NCI-H748 (cell line): ENCODE data around the gene NDUFA13.

Source experiments
- DNase-seq: peaks from one replicate; lab custom pipeline; 2025; ENCODE audit not compliant: unreplicated experiment; lab: John Stamatoyannopoulos, UW

Gene NDUFA13

DNA sequence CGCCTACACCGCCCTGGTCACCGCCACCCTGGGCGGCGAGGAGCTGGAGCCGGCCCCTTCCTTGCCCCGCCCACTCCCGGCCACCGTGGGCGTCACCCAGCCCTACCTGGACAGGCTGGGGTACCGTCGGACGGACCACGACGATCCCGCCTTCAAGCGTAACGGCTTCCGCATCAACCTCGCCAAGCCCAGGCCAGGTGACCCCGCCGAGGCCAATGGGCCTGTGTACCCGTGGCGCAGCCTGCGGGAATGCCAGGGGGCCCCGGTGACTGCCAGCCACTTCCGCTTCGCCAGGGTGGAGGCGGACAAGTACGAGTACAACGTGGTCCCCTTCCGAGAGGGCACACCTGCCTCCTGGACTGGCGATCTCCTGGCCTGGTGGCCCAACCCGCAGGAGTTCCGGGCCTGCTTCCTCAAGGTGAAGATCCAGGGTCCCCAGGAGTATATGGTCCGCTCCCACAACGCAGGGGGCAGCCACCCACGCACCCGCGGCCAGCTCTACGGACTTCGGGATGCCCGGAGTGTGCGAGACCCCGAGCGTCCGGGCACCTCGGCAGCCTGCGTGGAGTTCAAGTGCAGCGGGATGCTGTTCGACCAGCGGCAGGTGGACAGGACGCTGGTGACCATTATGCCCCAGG lies 29.0 kb downstream of the NDUFA13 start:
- no peak for DNase-seq

DNA sequence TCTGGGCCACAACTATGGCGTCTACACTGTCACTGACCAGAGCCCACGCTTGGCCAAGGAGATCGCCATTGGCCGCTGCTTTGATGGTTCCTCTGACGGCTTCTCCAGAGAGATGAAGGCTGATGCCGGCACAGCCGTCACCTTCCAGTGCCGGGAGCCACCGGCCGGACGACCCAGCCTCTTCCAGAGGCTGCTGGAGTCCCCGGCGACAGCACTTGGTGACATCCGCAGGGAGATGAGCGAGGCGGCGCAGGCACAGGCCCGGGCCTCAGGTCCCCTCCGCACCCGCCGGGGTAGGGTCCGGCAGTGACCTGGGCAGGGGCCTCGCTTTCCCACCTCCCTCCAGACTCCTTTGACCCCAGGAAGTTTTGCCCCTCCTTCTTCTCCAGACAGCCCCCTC lies 29.7 kb downstream of the NDUFA13 start:
- DNase-seq, result no peak

DNA sequence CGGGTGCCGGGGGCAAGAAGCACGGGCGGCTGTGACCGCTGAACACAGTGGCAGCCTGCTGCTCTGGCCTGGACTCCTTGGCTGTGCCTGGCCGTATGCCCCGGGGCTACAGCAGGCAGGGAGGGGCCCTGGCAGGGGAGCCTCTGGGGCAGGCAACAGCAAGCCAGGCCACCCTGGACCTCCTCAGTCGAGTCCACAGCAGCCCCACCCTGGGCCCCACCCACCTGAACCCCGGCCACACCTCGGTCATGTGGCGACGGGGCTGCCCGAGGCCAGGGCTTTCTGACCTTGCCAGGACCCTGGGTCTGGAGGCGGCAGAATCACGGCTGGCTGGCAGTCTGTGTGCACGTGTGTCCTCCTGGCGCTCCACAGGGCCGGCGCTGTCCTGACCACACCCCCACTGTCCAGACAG lies 30.7 kb downstream of the NDUFA13 start:
- no peak for DNase-seq

DNA sequence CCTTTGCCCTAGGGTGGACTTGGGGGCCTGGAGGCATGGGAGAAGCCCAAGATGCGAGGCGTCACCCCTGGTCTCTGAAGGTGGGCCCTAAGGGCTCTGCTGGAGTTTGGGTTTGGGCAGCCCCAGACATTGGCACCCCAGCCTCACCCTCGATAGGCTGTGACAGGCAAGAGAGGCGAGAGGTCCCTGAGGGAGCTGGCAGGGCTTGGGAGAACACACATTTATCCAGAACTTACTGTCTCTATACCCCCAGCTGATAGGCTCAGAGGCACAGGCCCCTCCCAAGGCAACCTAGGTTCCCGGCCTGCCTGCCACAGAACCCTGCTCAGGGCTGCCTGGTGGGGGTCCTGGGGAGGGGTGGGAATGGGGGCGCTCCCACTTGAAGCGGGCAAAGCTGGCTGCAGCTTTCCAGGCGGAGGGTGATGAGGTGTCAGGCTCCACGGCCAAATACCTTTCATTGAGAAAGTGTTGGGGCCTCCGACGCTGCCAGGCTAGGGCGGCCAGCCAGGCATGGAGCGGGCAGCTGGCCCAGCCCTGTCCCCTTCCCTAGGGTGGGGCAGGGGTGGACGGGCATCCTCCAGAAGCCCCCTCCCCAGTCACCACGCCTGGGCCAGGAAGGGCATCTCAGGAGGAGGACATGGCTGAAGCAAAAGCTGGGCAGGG lies 31.8 kb downstream of the NDUFA13 start:
- no peak for DNase-seq

DNA sequence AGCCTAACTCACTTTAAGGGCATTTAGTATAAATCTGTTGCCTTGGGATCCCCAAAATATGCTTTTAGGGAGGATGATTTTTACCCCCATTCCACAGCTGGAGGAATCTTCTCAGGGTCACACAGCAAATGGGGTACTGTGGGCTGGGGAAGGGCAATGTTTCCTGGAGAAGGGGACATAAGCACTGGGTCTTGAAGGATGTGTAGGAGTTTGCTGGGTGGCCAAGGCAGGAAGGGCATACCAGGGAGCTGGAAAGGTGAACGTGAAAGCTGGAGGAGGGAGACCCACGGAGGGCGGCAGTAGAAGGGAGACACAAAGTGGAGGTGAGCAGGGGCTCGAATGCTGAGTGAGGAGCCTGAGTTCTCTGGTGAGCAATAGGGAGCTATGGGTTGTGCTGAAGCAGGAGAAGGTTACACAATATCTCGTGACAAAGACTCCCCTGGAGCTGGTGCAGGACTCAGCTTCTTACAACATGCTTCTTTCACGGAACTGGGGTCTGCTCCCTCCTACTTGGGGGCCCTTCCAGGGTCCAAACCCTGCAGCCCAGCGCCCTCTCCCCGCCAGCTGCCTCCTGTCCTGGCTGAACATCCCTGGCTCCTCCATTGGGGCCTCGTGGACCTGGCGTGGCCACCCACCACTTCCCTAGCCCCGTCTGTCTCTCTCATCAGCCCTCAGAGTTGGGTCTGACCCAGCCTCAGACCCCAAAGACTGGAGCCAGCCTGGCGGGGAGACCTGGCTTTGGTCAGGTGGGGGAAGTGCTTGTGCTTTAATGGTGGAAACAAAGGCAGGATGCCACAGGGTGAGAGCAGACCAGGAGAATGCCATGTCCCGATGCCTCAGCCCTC lies 33.1 kb downstream of the NDUFA13 start:
- DNase-seq, result no peak

DNA sequence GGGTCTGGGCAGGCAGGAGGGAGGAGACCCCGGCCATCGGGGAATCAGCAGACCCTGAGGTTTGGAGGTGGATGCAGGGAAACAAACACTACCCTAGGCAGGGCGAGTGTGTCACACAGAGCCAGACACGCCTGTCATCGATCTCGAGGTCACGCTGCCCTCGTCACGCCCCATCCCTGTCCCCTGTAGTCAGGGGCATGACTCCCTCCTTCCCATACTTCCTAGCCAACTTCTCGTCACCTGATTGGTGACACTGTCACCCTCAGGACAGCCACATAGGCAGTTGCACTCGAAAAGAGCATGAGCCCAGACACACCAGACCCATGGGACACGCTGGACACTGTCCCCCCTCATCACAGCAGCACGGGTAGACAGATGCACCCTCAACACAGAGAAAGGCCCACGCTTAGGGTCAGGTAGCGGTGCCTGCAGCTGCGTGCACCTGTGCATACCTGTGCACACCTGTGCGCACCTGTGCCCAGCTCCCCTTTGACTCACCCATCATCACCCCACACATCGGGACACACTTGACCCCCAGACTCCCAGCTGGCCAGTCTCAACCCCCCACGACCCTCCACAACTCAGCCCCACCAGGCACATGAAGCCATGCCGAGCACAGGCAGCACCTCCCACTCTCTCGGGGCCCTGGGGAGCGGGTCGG lies 33.9 kb downstream of the NDUFA13 start:
- DNase-seq, result no peak

DNA sequence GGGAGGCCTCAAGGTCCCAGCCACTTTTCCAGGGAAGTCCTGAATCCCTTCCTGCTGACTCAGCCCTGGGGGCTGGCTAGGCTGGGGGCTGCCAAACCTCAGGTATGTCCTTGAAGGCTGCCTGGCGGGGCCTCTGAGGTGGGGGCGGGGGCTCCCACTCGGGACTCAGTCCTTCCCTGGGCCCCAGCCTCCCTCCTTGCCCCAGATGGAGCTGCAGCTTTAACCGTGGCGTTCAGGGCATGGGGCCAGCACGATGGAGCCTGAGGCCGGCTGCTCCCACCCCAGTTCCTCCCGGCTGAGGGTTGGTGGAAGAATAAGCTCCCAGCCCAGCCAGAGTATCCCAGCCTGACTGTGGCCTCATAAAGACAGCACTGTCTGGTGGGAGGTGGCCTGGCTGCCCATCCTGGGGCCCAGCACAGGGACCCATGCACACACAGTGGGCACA lies 34.5 kb downstream of the NDUFA13 start:
- no peak for DNase-seq

DNA sequence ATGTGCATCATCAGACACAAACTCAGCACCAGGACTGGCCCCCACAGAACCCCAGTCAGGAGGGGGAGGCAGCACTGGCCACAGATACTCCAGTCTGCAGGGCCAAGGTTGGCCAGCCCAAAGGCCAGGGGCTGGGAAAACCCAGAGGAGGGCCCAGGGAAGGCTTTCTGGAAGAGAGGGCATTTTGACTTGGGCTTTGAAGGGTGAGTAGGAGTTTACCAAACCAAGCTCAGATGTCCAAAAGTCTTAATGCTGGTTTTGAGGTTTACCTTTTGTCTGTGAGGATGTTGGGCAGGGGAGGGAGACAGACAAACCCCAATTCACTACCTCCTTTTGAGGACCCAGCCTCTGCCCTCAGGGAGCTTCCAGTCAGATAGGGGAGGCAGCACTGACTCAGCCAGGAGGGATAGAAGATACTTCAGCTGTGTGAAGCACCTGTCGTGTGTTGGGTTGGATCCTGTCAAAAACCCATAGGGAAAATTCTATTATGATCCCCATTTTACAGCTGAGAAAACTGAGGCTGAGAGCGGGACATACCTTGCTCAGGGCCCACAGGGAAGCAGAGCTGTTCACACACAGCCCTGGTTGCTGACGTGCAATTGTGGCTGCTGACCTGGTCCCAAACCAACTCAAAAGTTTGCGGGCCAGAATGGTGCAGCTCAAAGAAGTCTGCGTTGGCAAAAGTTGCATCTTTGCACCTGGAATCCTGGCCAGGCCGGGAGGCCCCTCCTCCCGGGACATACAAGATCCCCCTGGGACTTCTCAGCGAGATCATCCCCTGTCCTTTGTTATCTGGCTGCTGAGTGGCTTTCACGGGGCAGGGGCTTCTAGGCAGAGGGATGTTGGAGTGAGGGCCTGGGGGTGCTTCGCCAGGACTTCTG lies 35.2 kb downstream of the NDUFA13 start:
- no peak for DNase-seq

DNA sequence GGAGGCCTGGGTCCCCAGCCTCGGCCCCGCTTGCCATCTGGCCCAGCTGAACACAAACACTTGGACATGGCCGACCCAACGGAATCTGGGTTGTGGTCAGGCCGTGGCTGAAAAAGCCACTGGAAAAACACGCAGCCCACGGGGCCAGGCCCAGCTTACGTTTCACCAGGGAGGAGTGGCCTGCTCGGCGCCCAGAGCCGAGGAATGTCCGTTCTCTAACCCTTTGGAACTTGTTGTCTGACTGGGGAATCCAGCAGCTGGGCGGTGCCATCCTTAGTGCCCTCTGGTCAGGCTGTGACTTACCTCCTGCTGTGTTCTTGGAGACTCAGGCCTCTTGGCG lies 35.8 kb downstream of the NDUFA13 start:
- DNase-seq, result no peak

DNA sequence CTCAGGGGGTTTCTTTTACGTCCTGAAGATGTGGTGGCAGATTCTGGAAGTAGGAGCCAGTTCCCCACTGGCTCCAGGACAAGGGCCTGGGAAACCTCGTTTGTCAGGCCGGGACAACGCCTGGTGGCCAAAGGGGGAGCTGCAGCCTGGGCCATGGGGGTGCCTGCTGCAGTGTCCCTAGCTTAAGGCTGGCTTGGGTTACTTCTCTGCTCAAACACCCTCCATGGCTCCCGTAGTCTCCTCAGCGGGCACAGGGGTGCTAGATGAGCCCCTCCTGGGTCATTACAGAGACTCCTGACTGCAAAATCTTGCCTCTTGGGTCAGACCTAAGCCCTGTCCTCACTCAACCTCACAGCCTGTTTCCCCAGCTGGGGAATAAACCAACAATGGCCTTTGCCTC lies 36.8 kb downstream of the NDUFA13 start:
- DNase-seq, result no peak

DNA sequence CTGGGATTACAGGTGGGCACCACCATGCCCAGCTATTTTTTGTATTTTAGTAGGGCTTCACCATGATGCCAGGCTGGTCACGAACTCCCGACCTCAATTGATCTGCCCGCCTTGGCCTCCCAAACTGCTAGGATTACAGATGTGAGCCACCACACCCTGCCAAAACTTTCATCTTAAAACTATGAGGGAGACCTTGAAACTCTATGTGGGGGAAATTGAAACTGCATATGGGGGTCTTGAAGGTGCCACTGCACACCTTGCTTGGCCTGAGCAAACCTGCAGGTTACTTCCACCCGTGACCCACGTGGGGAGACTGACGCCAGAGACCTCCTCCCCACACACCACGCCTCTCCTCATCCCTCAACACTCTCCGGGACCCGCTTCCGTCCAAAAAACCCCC lies 37.6 kb downstream of the NDUFA13 start:
- DNase-seq, result no peak

DNA sequence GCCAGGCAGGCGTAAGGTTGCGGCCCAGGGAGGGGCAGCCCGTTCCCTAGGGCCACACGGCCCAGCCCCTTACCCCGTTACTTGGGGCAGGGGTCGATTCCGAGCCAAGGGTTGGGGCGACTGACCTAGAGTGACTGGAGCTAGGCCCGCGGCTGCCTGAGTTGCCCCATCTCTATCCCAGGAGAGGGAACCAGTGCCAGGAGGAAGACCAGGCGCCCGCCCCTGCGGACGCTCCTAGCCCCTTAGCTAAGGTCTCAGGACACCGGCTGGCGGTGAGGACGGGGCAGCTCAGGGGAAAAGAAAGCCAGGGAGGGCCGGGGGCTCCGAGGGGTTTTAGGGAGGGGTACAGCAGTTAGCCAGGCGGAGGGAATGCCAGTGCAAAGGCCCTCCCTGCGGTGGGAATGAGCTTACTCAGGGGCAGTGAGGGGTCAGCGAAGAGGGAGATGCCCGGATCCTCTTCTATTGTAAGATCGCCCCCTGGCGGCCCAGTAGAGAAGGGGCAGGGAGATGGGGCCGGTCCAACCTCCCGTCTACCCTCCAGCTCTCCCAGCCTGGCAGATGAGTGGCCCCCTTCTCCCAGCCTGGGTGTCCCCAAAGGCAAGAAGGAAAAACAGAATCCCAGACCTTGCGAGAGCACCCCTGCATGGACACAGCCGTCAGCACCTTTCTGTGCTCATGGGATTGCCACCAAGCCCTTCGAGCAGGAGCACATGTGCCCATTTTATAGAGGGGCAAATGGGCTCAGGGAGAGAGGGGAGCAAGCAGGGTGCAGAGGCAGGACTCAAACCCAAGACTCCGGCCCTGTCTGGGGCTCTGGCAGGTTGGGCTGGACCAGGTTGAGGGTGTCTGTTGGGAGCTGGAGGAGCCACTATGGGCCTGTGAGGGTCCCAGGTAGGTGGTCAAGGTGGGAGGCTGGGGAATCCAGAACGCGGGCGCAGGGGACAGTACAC lies 38.3 kb downstream of the NDUFA13 start:
- peak; percentile 52 for DNase-seq

DNA sequence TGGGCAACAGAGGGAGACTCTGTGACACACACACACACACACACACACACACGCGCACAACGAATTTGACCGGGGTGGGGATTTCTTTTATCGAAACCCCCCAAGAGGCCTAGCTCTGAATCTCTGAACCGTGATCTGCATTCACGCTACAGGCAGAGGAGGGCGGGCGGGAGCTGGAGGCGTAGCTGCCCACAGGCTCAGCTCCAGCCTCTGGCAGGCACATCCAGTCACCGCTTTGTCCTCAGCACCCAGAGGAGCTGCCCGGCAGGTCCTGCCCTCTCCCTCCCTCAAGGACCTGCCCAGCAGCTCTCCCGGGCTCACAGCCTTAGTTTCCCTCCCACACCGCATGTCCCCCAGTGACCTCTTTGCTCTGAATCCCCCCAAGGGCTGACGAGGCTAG lies 42.0 kb downstream of the NDUFA13 start:
- DNase-seq, result no peak

DNA sequence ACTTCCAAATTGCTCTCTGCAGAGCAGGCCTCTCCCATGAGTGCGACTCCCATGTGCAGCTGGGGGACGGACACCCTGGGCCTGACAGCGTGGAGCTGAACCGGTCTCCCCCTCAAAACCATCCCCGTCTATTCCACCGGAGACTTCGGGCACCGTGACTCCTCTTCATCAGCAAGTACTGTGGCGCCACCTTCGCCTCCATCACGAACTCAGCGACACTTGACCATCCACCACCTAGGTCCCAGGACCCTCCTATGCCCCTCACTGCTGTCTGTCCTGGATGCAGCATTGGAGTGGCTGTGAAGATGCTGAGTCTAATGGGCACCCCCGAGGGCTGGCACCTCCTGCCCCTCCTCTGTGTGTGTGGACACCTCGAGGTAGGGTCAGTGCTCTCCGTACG lies 42.6 kb downstream of the NDUFA13 start:
- DNase-seq, result no peak

DNA sequence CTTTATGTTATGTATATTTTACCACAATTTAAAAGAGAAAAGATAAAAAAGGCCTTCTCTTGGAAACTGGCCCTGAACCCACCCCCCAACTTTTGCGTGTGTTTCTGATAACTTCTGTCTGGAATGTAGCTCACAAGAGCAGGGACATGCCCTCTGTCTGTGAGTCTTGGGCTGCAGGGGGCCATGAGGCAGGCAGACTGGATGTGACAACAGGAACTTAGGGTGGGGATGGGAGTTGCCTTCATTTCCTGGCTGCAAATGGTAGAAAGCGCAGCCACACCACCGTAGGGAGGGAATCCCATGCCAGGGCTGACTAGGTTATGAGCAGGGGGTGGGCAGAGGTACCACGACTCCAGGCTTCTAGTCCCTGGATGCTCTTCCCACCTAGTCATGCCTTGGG lies 43.9 kb downstream of the NDUFA13 start:
- DNase-seq, result no peak

DNA sequence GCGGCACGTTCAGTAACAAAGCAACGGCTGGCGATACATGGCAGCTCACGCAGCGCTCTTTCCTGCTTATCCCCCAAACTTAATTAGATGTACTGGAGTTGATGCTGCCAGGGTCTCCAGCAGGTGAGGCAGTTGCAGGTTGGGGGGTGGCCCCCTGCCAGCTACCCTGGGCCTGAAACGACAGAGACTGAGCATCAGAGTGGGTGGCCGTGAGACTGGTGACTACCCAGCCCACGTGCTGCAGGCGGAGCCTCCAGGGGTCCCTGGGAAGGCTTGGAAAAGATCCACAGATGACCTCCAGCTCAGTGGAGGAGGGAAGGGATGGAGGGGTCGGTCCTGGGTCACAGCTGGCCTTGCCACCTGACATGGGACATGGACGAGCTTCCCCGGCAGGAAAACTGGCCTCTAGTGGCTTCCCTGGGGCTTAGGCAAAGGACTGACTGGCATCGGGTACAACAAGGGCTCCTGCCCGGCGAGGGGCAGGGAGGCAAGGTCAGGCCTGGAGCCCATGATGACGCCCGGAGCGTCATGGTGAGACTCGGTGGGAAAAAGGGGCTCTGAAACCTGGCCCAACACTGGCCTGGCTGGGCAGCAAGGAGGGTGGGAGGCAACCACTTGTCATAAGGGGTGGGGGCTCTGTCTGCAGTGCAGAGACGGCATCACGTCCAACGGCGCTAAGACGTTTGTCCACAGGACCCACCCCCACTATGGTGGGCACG lies 46.1 kb downstream of the NDUFA13 start:
- no peak for DNase-seq

DNA sequence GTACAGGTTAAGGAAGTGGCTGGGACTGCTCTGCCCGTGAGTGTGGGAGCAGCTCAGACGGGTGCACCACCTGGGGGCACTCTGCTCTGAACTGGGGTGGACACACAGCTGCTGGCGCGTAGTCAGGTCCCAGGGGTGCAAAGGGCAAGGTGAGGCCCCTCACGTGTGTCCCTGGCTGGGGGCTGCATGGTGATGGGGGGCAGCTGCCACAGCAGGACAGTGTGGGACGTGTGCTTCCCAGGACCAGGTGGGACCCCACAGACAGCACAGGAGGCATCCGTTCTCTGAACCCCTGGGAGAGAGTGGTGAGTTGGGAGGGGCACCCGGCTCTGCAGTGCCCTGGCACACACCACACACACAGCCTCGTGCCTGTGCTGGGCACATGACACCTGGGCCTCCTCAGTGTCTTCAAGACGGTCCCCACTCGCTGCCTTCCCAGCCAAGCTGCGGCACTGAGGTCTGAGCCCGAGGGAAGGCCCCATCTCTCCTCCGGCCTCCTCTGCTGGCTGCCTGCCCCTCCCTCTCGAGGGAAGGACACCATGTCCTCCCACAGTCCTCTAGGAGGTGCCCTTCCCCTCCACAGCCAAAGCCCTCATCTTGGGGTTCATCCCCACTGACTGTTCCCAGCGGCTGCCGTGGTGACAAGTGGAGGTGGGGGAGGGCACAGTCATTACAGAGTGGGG lies 46.8 kb downstream of the NDUFA13 start:
- no peak for DNase-seq

DNA sequence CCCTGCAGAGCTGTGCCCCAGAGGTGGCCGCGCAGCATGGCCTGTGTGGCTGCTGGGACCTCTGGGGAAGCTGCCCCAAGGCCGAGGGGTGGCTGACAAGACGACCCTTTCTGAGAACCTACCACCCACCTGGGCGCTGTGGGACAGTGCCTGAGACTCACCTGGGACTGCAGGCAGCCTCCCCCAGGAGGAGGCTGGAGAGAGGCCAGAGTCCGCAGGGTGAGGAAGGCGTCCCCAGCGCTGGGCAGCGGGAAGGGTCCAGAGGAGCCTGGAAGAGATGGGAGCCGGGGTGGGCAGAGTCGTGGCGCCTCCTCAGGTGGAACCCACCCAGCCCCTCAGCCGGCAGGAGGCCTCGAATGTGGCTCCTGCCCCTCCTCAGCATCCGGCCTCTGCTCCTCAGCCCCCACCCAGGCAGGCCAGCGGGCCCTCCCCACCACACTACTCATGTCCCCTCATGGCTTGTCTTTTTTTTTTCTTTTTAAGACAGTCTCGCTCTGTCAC lies 47.4 kb downstream of the NDUFA13 start:
- DNase-seq, result no peak
